Umbilical cord (tissue), 2 donors: ENCODE results near the gene CPAMD8. TPM values are rescaled to one million over a fixed set of nuclear protein-coding genes. Genes with fewer than 3 reads are reported as not detected.
"Not testable (repeated sequence)": the region's sequence is repeated elsewhere in the genome, so short reads cannot be mapped to it uniquely, and the experiment has no call there.

ENCODE experiments used
- DNase-seq: peaks from one replicate; pipeline ENCODE4 v3.0.0-alpha.2; 2015; ENCODE audit warnings: low spot score
- total RNA-seq: library from RNA; depleted of rRNA; stranded (reverse); fragments of >200 nt; gene quantifications from one replicate; pipeline ENCODE4 v1.2.3, GENCODE V29; 2014; ENCODE audit warnings: low replicate concordance; ENCODE audit not compliant: insufficient read depth

CPAMD8 gene
- total RNA-seq, 1 donor from 2014 or later = 11.3 TPM

- no peak for DNase-seq
These were observed 24.9 kb downstream of the CPAMD8 start for GRCh38 chr19:17001603-17002183.

GRCh38 chr19:16998635-16999194 lies 27.9 kb downstream of the CPAMD8 start:
- no peak for DNase-seq

- DNase-seq = not testable (repeated sequence)
These were observed 29.6 kb downstream of the CPAMD8 start for GRCh38 chr19:16996838-16997490.

GRCh38 chr19:16988661-16989060 lies 37.9 kb downstream of the CPAMD8 start:
- no peak for DNase-seq

- DNase-seq = no peak
These were observed 41.2 kb downstream of the CPAMD8 start for GRCh38 chr19:16985403-16985802.

- DNase-seq = not testable (repeated sequence)
These were observed 44.0 kb downstream of the CPAMD8 start for GRCh38 chr19:16982586-16982985.

- DNase-seq = no peak
These were observed 47.5 kb downstream of the CPAMD8 start for GRCh38 chr19:16978839-16979802.

- no peak for DNase-seq
These were observed 48.5 kb downstream of the CPAMD8 start for GRCh38 chr19:16978156-16978555.

GRCh38 chr19:16977306-16977705 lies 49.3 kb downstream of the CPAMD8 start:
- DNase-seq = no peak

GRCh38 chr19:16976446-16976845 lies 50.2 kb downstream of the CPAMD8 start:
- no peak for DNase-seq

- DNase-seq = no peak
These were observed 55.8 kb downstream of the CPAMD8 start for GRCh38 chr19:16970821-16971220.

- DNase-seq = no peak
These were observed 57.5 kb downstream of the CPAMD8 start for GRCh38 chr19:16969135-16969534.

- DNase-seq = peak; percentile 4
These were observed 65.4 kb downstream of the CPAMD8 start for GRCh38 chr19:16960996-16961822.

- not testable (repeated sequence) for DNase-seq
These were observed 68.3 kb downstream of the CPAMD8 start for GRCh38 chr19:16958277-16958676.

GRCh38 chr19:16957855-16958254 lies 68.8 kb downstream of the CPAMD8 start:
- DNase-seq = no peak

GRCh38 chr19:16957151-16957701 lies 69.4 kb downstream of the CPAMD8 start:
- no peak for DNase-seq

- no peak for DNase-seq
These were observed 71.4 kb downstream of the CPAMD8 start for GRCh38 chr19:16955161-16955560.

GRCh38 chr19:16952046-16952445 lies 74.6 kb downstream of the CPAMD8 start:
- DNase-seq = no peak

- peak; percentile 43 for DNase-seq
These were observed 75.1 kb downstream of the CPAMD8 start for GRCh38 chr19:16951529-16951928.

GRCh38 chr19:16949496-16950023 lies 77.0 kb downstream of the CPAMD8 start:
- DNase-seq = no peak
